ENCODE results near the gene HSD11B2.

HSD11B2 gene

DNA sequence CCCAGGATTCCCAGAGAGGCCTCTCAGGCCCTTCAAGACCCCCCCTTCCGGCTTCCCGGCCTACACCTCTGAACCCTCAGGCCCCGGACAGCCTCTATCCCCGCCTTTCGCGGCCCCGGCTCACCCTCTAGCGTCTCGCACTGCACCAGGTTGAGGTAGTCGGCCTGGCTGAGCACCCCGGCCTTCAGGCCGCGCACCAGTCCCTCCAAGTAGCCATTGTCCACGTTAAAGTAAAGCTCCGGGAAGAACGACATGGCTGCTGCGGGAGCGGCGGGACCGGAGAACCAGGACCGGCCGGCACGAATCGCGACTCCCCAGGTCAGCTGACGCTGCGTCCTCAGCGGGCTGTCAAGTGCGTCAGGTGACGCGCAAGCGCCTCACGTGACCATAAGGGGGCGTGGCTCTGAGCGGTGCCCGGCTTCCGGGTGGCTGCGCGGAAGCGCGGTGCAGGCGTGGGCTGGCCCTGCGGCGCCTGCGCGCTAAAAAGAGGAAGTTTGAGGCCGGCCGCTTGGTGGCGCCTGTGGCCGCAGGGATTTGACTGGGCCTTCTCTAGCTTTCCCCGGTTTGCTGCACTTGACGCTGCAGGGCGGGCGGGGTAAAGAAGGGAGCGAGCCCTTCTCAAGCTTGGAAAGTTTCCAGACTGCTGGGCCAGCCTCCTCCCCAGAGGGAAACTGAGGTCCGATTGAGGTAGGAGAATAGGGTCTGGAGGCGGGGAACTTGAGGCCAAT, 50.1 kb downstream of the HSD11B2 start, which contains the start of gene ATP6V0D1 (continued):
- TF ChIP-seq, protein P1, sequence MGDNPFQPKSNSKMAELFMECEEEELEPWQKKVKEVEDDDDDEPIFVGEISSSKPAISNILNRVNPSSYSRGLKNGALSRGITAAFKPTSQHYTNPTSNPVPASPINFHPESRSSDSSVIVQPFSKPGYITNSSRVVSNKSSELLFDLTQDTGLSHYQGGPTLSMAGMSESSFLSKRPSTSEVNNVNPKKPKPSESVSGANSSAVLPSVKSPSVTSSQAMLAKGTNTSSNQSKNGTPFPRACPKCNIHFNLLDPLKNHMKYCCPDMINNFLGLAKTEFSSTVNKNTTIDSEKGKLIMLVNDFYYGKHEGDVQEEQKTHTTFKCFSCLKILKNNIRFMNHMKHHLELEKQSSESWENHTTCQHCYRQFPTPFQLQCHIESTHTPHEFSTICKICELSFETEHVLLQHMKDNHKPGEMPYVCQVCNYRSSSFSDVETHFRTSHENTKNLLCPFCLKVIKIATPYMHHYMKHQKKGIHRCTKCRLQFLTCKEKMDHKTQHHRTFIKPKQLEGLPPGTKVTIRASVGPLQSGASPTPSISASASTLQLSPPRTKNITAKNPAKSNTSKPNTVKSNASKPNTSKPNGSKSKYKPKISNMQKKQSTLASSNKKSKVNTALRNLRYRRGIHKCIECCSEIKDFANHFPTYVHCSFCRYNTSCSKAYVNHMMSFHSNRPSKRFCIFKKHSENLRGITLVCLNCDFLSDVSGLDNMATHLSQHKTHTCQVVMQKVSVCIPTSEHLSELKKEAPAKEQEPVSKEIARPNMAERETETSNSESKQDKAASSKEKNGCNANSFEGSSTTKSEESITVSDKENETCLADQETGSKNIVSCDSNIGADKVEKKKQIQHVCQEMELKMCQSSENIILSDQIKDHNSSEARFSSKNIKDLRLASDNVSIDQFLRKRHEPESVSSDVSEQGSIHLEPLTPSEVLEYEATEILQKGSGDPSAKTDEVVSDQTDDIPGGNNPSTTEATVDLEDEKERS (tag by site-specific recombination; IDR thresholded peaks at IDR 0.05), result no peak
- peak; percentile 61 for TF ChIP-seq FEZF1 (tag by site-specific recombination; IDR thresholded peaks at IDR 0.05)
- no peak for TF ChIP-seq GFI1B (tag by site-specific recombination; IDR thresholded peaks at IDR 0.05)
- TF ChIP-seq, protein P2, sequence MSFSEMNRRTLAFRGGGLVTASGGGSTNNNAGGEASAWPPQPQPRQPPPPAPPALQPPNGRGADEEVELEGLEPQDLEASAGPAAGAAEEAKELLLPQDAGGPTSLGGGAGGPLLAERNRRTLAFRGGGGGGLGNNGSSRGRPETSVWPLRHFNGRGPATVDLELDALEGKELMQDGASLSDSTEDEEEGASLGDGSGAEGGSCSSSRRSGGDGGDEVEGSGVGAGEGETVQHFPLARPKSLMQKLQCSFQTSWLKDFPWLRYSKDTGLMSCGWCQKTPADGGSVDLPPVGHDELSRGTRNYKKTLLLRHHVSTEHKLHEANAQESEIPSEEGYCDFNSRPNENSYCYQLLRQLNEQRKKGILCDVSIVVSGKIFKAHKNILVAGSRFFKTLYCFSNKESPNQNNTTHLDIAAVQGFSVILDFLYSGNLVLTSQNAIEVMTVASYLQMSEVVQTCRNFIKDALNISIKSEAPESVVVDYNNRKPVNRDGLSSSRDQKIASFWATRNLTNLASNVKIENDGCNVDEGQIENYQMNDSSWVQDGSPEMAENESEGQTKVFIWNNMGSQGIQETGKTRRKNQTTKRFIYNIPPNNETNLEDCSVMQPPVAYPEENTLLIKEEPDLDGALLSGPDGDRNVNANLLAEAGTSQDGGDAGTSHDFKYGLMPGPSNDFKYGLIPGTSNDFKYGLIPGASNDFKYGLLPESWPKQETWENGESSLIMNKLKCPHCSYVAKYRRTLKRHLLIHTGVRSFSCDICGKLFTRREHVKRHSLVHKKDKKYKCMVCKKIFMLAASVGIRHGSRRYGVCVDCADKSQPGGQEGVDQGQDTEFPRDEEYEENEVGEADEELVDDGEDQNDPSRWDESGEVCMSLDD (tag by site-specific recombination; IDR thresholded peaks at IDR 0.05), result no peak
- TF ChIP-seq ZNF274 (IDR thresholded peaks at IDR 0.05; ENCODE audit: low read length), result no peak
- no peak for TF ChIP-seq ZNF274 (tag by site-specific recombination; IDR thresholded peaks at IDR 0.05; ENCODE audit: borderline replicate concordance)
- peak; percentile 60 for TF ChIP-seq PRDM1 (tag by site-specific recombination; IDR thresholded peaks at IDR 0.05)
- TF ChIP-seq ZNF585B (tag by site-specific recombination; IDR thresholded peaks at IDR 0.05), result no peak
- TF ChIP-seq, protein P3, sequence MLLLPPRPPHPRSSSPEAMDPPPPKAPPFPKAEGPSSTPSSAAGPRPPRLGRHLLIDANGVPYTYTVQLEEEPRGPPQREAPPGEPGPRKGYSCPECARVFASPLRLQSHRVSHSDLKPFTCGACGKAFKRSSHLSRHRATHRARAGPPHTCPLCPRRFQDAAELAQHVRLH (tag by site-specific recombination; IDR thresholded peaks at IDR 0.05), result no peak
- peak; percentile 78; the same call in 1 of the 2 replicates for TF ChIP-seq OVOL3 (tag by site-specific recombination; IDR thresholded peaks at IDR 0.05)
- no peak; the same call in 1 of the 2 replicates for TF ChIP-seq ZBTB8A (tag by site-specific recombination; IDR thresholded peaks at IDR 0.05)
- TF ChIP-seq ZNF423 (tag by site-specific recombination; IDR thresholded peaks at IDR 0.05), result no peak
- TF ChIP-seq HOXC10 (CRISPR knock-in tag; IDR thresholded peaks at IDR 0.05), result no peak
- no peak for TF ChIP-seq ZNF416 (tag by site-specific recombination; IDR thresholded peaks at IDR 0.05)
- no peak for TF ChIP-seq MYNN (tag by site-specific recombination; IDR thresholded peaks at IDR 0.05; ENCODE audit: borderline replicate concordance)
- TF ChIP-seq ZNF146 (tag by site-specific recombination; IDR thresholded peaks at IDR 0.05), result no peak
- no peak for TF ChIP-seq ZNF521 (tag by site-specific recombination; IDR thresholded peaks at IDR 0.05)
- TF ChIP-seq ZNF37A (tag by site-specific recombination; IDR thresholded peaks at IDR 0.05), result no peak
- TF ChIP-seq ZNF248 (tag by site-specific recombination; IDR thresholded peaks at IDR 0.05), result no peak
- TF ChIP-seq KLF10 (tag by site-specific recombination; IDR thresholded peaks at IDR 0.05), result peak; percentile 82
- TF ChIP-seq GLI2 (tag by site-specific recombination; IDR thresholded peaks at IDR 0.05; ENCODE audit: borderline replicate concordance, low read depth), result no peak
- TF ChIP-seq ZNF677 (tag by site-specific recombination; IDR thresholded peaks at IDR 0.05), result no peak
- TF ChIP-seq, protein P4, sequence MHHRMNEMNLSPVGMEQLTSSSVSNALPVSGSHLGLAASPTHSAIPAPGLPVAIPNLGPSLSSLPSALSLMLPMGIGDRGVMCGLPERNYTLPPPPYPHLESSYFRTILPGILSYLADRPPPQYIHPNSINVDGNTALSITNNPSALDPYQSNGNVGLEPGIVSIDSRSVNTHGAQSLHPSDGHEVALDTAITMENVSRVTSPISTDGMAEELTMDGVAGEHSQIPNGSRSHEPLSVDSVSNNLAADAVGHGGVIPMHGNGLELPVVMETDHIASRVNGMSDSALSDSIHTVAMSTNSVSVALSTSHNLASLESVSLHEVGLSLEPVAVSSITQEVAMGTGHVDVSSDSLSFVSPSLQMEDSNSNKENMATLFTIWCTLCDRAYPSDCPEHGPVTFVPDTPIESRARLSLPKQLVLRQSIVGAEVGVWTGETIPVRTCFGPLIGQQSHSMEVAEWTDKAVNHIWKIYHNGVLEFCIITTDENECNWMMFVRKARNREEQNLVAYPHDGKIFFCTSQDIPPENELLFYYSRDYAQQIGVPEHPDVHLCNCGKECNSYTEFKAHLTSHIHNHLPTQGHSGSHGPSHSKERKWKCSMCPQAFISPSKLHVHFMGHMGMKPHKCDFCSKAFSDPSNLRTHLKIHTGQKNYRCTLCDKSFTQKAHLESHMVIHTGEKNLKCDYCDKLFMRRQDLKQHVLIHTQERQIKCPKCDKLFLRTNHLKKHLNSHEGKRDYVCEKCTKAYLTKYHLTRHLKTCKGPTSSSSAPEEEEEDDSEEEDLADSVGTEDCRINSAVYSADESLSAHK (tag by site-specific recombination; IDR thresholded peaks at IDR 0.05), result 0 out of 2 replicates have a peak, but pooled peaks have one; percentile 6
- no peak for TF ChIP-seq ZNF350 (tag by site-specific recombination; IDR thresholded peaks at IDR 0.05)
- TF ChIP-seq, protein P5, sequence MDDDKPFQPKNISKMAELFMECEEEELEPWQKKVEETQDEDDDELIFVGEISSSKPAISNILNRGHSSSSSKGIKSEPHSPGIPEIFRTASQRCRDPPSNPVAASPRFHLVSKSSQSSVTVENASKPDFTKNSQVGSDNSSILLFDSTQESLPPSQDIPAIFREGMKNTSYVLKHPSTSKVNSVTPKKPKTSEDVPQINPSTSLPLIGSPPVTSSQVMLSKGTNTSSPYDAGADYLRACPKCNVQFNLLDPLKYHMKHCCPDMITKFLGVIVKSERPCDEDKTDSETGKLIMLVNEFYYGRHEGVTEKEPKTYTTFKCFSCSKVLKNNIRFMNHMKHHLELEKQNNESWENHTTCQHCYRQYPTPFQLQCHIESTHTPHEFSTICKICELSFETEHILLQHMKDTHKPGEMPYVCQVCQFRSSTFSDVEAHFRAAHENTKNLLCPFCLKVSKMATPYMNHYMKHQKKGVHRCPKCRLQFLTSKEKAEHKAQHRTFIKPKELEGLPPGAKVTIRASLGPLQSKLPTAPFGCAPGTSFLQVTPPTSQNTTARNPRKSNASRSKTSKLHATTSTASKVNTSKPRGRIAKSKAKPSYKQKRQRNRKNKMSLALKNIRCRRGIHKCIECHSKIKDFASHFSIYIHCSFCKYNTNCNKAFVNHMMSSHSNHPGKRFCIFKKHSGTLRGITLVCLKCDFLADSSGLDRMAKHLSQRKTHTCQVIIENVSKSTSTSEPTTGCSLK (tag by site-specific recombination; IDR thresholded peaks at IDR 0.05), result no peak
- TF ChIP-seq, protein P6, sequence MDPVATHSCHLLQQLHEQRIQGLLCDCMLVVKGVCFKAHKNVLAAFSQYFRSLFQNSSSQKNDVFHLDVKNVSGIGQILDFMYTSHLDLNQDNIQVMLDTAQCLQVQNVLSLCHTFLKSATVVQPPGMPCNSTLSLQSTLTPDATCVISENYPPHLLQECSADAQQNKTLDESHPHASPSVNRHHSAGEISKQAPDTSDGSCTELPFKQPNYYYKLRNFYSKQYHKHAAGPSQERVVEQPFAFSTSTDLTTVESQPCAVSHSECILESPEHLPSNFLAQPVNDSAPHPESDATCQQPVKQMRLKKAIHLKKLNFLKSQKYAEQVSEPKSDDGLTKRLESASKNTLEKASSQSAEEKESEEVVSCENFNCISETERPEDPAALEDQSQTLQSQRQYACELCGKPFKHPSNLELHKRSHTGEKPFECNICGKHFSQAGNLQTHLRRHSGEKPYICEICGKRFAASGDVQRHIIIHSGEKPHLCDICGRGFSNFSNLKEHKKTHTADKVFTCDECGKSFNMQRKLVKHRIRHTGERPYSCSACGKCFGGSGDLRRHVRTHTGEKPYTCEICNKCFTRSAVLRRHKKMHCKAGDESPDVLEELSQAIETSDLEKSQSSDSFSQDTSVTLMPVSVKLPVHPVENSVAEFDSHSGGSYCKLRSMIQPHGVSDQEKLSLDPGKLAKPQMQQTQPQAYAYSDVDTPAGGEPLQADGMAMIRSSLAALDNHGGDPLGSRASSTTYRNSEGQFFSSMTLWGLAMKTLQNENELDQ (tag by site-specific recombination; IDR thresholded peaks at IDR 0.05; ENCODE audit: low read depth), result no peak
- no peak for TF ChIP-seq ZNF157 (tag by site-specific recombination; IDR thresholded peaks at IDR 0.05)
- TF ChIP-seq ZNF366 (tag by site-specific recombination; conservative IDR thresholded peaks at IDR 0.05), result no peak

Data from HEK293 (cell line).